Activated CD8-positive, alpha-beta T cell treated with anti-CD3 and anti-CD28 coated beads for 36 hours (primary cell): Measurements from ENCODE around the gene ADAMTS9. TPM values are rescaled to one million over a fixed set of nuclear protein-coding genes. Genes with fewer than 3 reads are reported as not detected.

Source experiments
- ATAC-seq: fragments of 200-7000 bp; cut with Tn5 transposase; one replicate; pipeline ENCODE4 v1.10.0; 2021; ENCODE audit warnings: mild to moderate bottlenecking, moderate library complexity
- CTCF ChIA-PET: fragments of 350-600 bp; sonication (Branson Sonifier 250); formaldehyde crosslinking; loops from one replicate; lab custom pipeline; 2021; ENCODE audit warnings: antibody characterized with exemption; lab: Charles Lee
- POLR2A ChIA-PET: fragments of 350-600 bp; sonication (Branson Sonifier 250); formaldehyde crosslinking; loops from one replicate; lab custom pipeline; 2021; ENCODE audit warnings: antibody characterized with exemption; lab: Charles Lee
- DNase-seq: peaks from one replicate; pipeline ENCODE4 v3.0.0-alpha.2; 2020
- H3K27ac Mint-ChIP-seq: one replicate; pipeline ENCODE4 v1.8.0; 2021; ENCODE audit warnings: mild to moderate bottlenecking, mixed read lengths
- H3K27me3 Mint-ChIP-seq: one replicate; pipeline ENCODE4 v1.8.0; 2021; ENCODE audit warnings: mixed read lengths
- H3K36me3 Mint-ChIP-seq: one replicate; pipeline ENCODE4 v1.8.0; 2021; ENCODE audit warnings: low read depth, mixed read lengths
- H3K4me1 Mint-ChIP-seq: one replicate; pipeline ENCODE4 v1.8.0; 2021; ENCODE audit warnings: low read depth, mixed read lengths
- H3K4me3 Mint-ChIP-seq: one replicate; pipeline ENCODE4 v1.8.0; 2021; ENCODE audit warnings: mild to moderate bottlenecking, moderate library complexity, mixed read lengths
- H3K9me3 Mint-ChIP-seq: one replicate; pipeline ENCODE4 v1.8.0; 2021; ENCODE audit warnings: mixed read lengths
- CTCF ChIP-seq: fragments of 200-600 bp; IDR thresholded peaks from one replicate; pipeline ENCODE4 v1.8.0; 2022; ENCODE audit warnings: antibody characterized with exemption, mild to moderate bottlenecking
- intact Hi-C: fragments of 100-400 bp; cut with micrococcal nuclease; formaldehyde crosslinking; loops from one replicate; pipeline ENCODE4 v1.10.0; 2022
- total RNA-seq, 2 experiments: library from RNA; stranded (reverse); gene quantifications; one replicate each; pipeline ENCODE4 v1.2.3, GENCODE V29; 2021

The ADAMTS9 gene
- total RNA-seq, 2 experiments from 2014 or later: not detected

- ChIA-PET CTCF (interaction anchor here (1.6 kb wide), 1 partner anchor 21 kb away, joined by 5 read pairs; no protein-coding TSS in a partner anchor), POLR2A (no interaction called here)
- Mint-ChIP-seq H3K9me3 (no peaks in the 10 kb centered on the region), H3K4me1 (no peaks in the 10 kb centered on the region), H3K27me3 (peaks cover 2% of the 10 kb centered on the region), H3K27ac (no peak overlapping the region), H3K4me3 (no peak overlapping the region), H3K36me3 (no peaks in the 10 kb centered on the region)
- ATAC-seq (no peak), DNase-seq (no peak)
- TF ChIP-seq CTCF: no peak
- intact Hi-C loops: no loop called here
These were observed 133.5 kb downstream of the ADAMTS9 start for GRCh38 chr3:64554096-64554920.

GRCh38 chr3:64552966-64553365 is 134.8 kb downstream of the ADAMTS9 start:
- ATAC-seq (no peak), DNase-seq (no peak)
- H3K27me3 Mint-ChIP-seq: peaks cover 2% of the 10 kb centered on the region
- no peaks in the 10 kb centered on the region for H3K4me1 Mint-ChIP-seq
- no peak overlapping the region for H3K27ac Mint-ChIP-seq
- intact Hi-C loops: no loop called here
- ChIA-PET CTCF (interaction anchor here (1.6 kb wide), 1 partner anchor 19 kb away, joined by 5 read pairs; no protein-coding TSS in a partner anchor), POLR2A (no interaction called here)
- H3K9me3 Mint-ChIP-seq: no peaks in the 10 kb centered on the region
- no peaks in the 10 kb centered on the region for H3K36me3 Mint-ChIP-seq
- no peak overlapping the region for H3K4me3 Mint-ChIP-seq
- TF ChIP-seq CTCF: no peak

- CTCF ChIA-PET: no interaction called here
- no peak for ATAC-seq
- Mint-ChIP-seq H3K36me3 (no peaks in the 10 kb centered on the region), H3K4me3 (no peak overlapping the region), H3K27me3 (peaks cover 2% of the 10 kb centered on the region), H3K27ac (no peak overlapping the region), H3K4me1 (no peaks in the 10 kb centered on the region), H3K9me3 (no peaks in the 10 kb centered on the region)
- no peak for DNase-seq
- POLR2A ChIA-PET: interaction anchor here (0.6 kb wide), 1 partner anchor 37 kb away, joined by 3 read pairs; no protein-coding TSS in a partner anchor
- intact Hi-C loops: no loop called here
- TF ChIP-seq CTCF: no peak
These were observed 135.6 kb downstream of the ADAMTS9 start for GRCh38 chr3:64552160-64552559.

- POLR2A ChIA-PET: interaction anchor here (0.6 kb wide), 1 partner anchor 37 kb away, joined by 3 read pairs; no protein-coding TSS in a partner anchor
These were observed 136.1 kb downstream of the ADAMTS9 start for GRCh38 chr3:64551697-64552096.

More at GRCh38 chr3:64551697-64552096, 136.1 kb downstream of the ADAMTS9 start:
- no peaks in the 10 kb centered on the region for H3K9me3 Mint-ChIP-seq
- no peak overlapping the region for H3K4me3 Mint-ChIP-seq
- no peaks in the 10 kb centered on the region for H3K36me3 Mint-ChIP-seq
- peaks cover 2% of the 10 kb centered on the region for H3K27me3 Mint-ChIP-seq
- no peak for TF ChIP-seq CTCF
- CTCF ChIA-PET: no interaction called here
- no peaks in the 10 kb centered on the region for H3K4me1 Mint-ChIP-seq
- ATAC-seq (no peak), DNase-seq (no peak)
- H3K27ac Mint-ChIP-seq: no peak overlapping the region
- intact Hi-C loops: no loop called here
